ENCODE data around the gene CTSS. TPM values are rescaled to one million over a fixed set of nuclear protein-coding genes. Genes with fewer than 3 reads are reported as not detected.

Gene CTSS
- polyA plus RNA-seq (ENCODE audit: low read depth in 6 of 6) = 100 to 1,000 TPM; 483 to 722 (median 616) TPM

GRCh38 chr1:150765296-150765976 is at the start of gene CTSS:
CTSS (minus strand) TSS chr1:150765778; CDS start chr1:150764763, 1,015 bp downstream.
- H3K4me1 Mint-ChIP-seq = peaks cover 40 to 50% (median 48%) of the 10 kb centered on the region in 3 donors
- H3K27ac Mint-ChIP-seq = peak within 1 kb of the TSS; percentile 97 to 99 (median 98)
- no peaks in the 10 kb centered on the region for H3K27me3 Mint-ChIP-seq
- H3K4me3 Mint-ChIP-seq = peak within 1 kb of the TSS; percentile 93 to 98 (median 96)
- peak; percentile 77 for DNase-seq
- peaks cover 9 to 11% of the 10 kb centered on the region in 2 donors for H3K36me3 Mint-ChIP-seq
- H3K9me3 Mint-ChIP-seq = peaks cover 0 to under 1% (median 0%) of the 10 kb centered on the region in 7 donors
- ATAC-seq (ENCODE audit: low read depth in 2 of 2) = peak; percentile 94 to 95

GRCh38 chr1:150813028-150813707 is 47.6 kb upstream of the CTSS start:
- no peak for ATAC-seq (ENCODE audit: low read depth in 2 of 2)
- Mint-ChIP-seq H3K27me3 (no peaks in the 10 kb centered on the region), H3K4me3 (no peak overlapping the region), H3K4me1 (peaks cover 0 to under 1% (median 0%) of the 10 kb centered on the region in 3 donors), H3K9me3 (no peaks in the 10 kb centered on the region), H3K36me3 (peaks cover 12 to 15% of the 10 kb centered on the region in 2 donors), H3K27ac (no peak overlapping the region)
- DNase-seq = no peak

GRCh38 chr1:150810958-150811659 is 45.5 kb upstream of the CTSS start:
- ATAC-seq (ENCODE audit: low read depth in 2 of 2) (no peak), DNase-seq (no peak)
- Mint-ChIP-seq H3K4me3 (no peak overlapping the region), H3K4me1 (peaks cover 7 to 12% (median 11%) of the 10 kb centered on the region in 3 donors), H3K36me3 (peaks cover 3 to 6% of the 10 kb centered on the region in 2 donors), H3K9me3 (no peaks in the 10 kb centered on the region), H3K27me3 (no peaks in the 10 kb centered on the region), H3K27ac (no peak overlapping the region)

- DNase-seq (no peak), ATAC-seq (ENCODE audit: low read depth in 2 of 2) (no peak)
- peaks cover 0 to 6% of the 10 kb centered on the region in 2 donors for H3K36me3 Mint-ChIP-seq
- no peaks in the 10 kb centered on the region for H3K27me3 Mint-ChIP-seq
- H3K9me3 Mint-ChIP-seq = no peaks in the 10 kb centered on the region
- H3K4me3 Mint-ChIP-seq = no peak overlapping the region
- H3K4me1 Mint-ChIP-seq = peaks cover 7 to 12% (median 11%) of the 10 kb centered on the region in 3 donors
- H3K27ac Mint-ChIP-seq = peak overlapping the region in 2 of 6 donors; percentile 0 to 52
These were observed 44.1 kb upstream of the CTSS start for GRCh38 chr1:150809651-150810050.

GRCh38 chr1:150808846-150809245 is 43.3 kb upstream of the CTSS start:
- no peak for DNase-seq
- ATAC-seq (ENCODE audit: low read depth in 2 of 2) = no peak
- Mint-ChIP-seq H3K4me1 (peaks cover 7 to 12% (median 11%) of the 10 kb centered on the region in 3 donors), H3K9me3 (no peaks in the 10 kb centered on the region), H3K27me3 (no peaks in the 10 kb centered on the region), H3K4me3 (no peak overlapping the region), H3K36me3 (no peaks in the 10 kb centered on the region), H3K27ac (no peak overlapping the region)

- Mint-ChIP-seq H3K36me3 (peaks cover 0 to 4% of the 10 kb centered on the region in 2 donors), H3K27me3 (no peaks in the 10 kb centered on the region), H3K9me3 (no peaks in the 10 kb centered on the region), H3K4me1 (peaks cover 7 to 12% (median 11%) of the 10 kb centered on the region in 3 donors), H3K4me3 (peak within 1 kb of the TSS in 3 of 8 donors; percentile 6 to 17 (median 10)), H3K27ac (peak within 1 kb of the TSS in 3 of 6 donors; percentile 39 to 86 (median 82))
- DNase-seq (no peak), ATAC-seq (ENCODE audit: low read depth in 2 of 2) (no peak)
These were observed 42.5 kb upstream of the CTSS start, which contains the start of gene CTSK for GRCh38 chr1:150808121-150808520. CTSK (minus strand) TSS chr1:150808260; CDS start chr1:150806805, 1,455 bp downstream.

GRCh38 chr1:150807249-150808023 is 41.9 kb upstream of the CTSS start:
- peak overlapping the region in 2 of 8 donors; percentile 6 to 17 for H3K4me3 Mint-ChIP-seq
- H3K4me1 Mint-ChIP-seq = peaks cover 7 to 12% (median 11%) of the 10 kb centered on the region in 3 donors
- DNase-seq (no peak), ATAC-seq (ENCODE audit: low read depth in 2 of 2) (no peak)
- H3K27ac Mint-ChIP-seq = peak overlapping the region in 2 of 6 donors; percentile 82 to 86
- no peaks in the 10 kb centered on the region for H3K9me3 Mint-ChIP-seq
- H3K27me3 Mint-ChIP-seq = no peaks in the 10 kb centered on the region
- peaks cover 0 to 4% of the 10 kb centered on the region in 2 donors for H3K36me3 Mint-ChIP-seq

- Mint-ChIP-seq H3K4me3 (no peak overlapping the region), H3K27ac (peak overlapping the region in 1 of 6 donors; percentile 28), H3K36me3 (peaks cover 0 to 4% of the 10 kb centered on the region in 2 donors), H3K9me3 (no peaks in the 10 kb centered on the region), H3K27me3 (no peaks in the 10 kb centered on the region), H3K4me1 (peaks cover 7 to 12% (median 11%) of the 10 kb centered on the region in 3 donors)
- no peak for DNase-seq
- no peak for ATAC-seq (ENCODE audit: low read depth in 2 of 2)
These were observed 40.3 kb upstream of the CTSS start for GRCh38 chr1:150805899-150806298.

GRCh38 chr1:150804671-150805070 is 39.1 kb upstream of the CTSS start:
- ATAC-seq (ENCODE audit: low read depth in 2 of 2) (no peak), DNase-seq (no peak)
- Mint-ChIP-seq H3K4me1 (peaks cover 7 to 12% (median 11%) of the 10 kb centered on the region in 3 donors), H3K9me3 (no peaks in the 10 kb centered on the region), H3K27me3 (no peaks in the 10 kb centered on the region), H3K4me3 (no peak overlapping the region), H3K27ac (peak overlapping the region in 1 of 6 donors; percentile 35), H3K36me3 (peaks cover 0 to 4% of the 10 kb centered on the region in 2 donors)

GRCh38 chr1:150799089-150799488 is 33.5 kb upstream of the CTSS start:
- Mint-ChIP-seq H3K9me3 (no peaks in the 10 kb centered on the region), H3K4me1 (no peaks in the 10 kb centered on the region), H3K36me3 (peaks cover 23 to 24% of the 10 kb centered on the region in 2 donors), H3K4me3 (peak overlapping the region in 1 of 8 donors; percentile 66), H3K27me3 (no peaks in the 10 kb centered on the region), H3K27ac (peak overlapping the region in 1 of 6 donors; percentile 22)
- no peak for DNase-seq
- no peak for ATAC-seq (ENCODE audit: low read depth in 2 of 2)

- H3K27ac Mint-ChIP-seq = no peak overlapping the region
- no peak overlapping the region for H3K4me3 Mint-ChIP-seq
- H3K9me3 Mint-ChIP-seq = no peaks in the 10 kb centered on the region
- DNase-seq = no peak
- no peaks in the 10 kb centered on the region for H3K27me3 Mint-ChIP-seq
- peaks cover 23 to 24% of the 10 kb centered on the region in 2 donors for H3K36me3 Mint-ChIP-seq
- no peaks in the 10 kb centered on the region for H3K4me1 Mint-ChIP-seq
- no peak for ATAC-seq (ENCODE audit: low read depth in 2 of 2)
These were observed 32.9 kb upstream of the CTSS start for GRCh38 chr1:150798525-150798924.

- ATAC-seq (ENCODE audit: low read depth in 2 of 2) (no peak), DNase-seq (no peak)
- Mint-ChIP-seq H3K9me3 (no peaks in the 10 kb centered on the region), H3K4me1 (no peaks in the 10 kb centered on the region), H3K4me3 (no peak overlapping the region), H3K27ac (peak overlapping the region in 1 of 6 donors; percentile 84), H3K27me3 (no peaks in the 10 kb centered on the region), H3K36me3 (peaks cover 19 to 24% of the 10 kb centered on the region in 2 donors)
These were observed 30.8 kb upstream of the CTSS start for GRCh38 chr1:150796374-150796773.
